Fibroblast of skin of scalp (primary cell): ENCODE measurements around the gene ITGA7.
A peak's percentile ranks its signal among the peaks of the same experiment; 100 is the strongest.

ENCODE experiments used
- DNase-seq: peaks from one replicate; pipeline ENCODE4 v3.0.0-alpha.2; 2013

ITGA7 gene

DNA sequence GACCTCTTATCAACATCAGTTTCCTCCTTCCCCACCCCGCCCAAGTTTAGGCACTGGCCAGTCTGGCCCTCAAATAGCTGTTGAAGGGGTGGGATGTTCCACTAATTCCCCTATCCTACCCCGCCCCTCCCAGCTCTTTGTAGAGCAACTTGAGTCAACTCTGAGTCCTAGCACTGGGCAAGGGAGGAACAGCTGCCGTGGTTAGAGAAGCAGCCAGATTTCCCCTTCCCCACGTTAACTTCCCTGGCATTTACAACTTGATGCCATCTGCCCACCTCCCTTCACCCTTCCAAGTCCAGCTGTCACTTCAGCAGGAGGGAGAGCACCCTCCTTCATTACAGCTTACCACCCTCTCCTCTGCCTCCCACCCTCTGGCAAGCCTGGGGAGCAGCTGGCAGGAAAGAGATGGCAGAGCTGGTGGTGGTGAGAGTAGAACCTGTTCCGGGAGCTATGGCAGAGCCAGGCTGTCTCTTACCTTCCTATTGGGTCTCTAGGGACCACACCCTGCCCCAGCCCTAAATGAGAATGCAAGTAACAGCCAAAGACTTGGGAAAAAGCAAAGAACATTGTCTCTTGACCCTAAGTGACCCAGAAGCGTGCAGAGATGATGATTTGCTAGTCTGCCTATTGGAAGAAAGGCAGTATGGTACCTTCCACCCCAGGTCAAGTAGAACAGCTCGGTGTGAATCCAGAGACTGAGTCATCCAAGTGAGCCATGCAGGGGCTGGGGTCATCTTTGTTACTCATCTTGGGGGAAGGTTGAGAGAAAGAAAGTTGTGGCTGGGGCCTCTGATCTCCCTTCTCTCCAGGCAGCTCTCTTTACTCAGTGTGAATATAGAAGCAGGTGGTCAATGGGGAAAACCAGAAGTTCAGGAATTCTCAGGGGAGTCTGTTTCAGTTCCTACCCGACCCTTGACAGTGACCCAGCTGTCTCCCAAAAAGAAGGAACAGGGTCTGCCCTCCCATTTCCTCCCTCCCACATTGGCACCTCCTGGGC lies 9.6 kb upstream of the ITGA7 start:
- no peak for DNase-seq

DNA sequence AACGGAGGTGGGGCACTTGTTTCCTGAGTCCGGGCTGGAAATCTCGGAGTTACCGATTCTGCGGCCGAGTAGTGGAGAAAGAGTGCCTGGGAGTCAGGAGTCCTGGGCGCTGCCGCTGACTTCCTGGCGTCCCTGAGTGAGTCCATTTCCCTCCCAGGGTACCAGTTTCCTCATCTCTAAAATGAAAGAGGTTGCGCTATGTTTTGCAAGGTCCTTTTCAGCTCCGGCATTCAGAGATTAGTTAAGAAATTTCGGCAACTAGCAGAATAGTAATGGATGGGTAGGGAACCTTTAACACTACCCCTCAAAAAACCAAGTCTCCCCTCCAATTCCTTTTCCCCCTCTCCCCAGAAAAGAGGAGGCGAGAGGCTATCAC lies 8.9 kb upstream of the ITGA7 start:
- DNase-seq: no peak

DNA sequence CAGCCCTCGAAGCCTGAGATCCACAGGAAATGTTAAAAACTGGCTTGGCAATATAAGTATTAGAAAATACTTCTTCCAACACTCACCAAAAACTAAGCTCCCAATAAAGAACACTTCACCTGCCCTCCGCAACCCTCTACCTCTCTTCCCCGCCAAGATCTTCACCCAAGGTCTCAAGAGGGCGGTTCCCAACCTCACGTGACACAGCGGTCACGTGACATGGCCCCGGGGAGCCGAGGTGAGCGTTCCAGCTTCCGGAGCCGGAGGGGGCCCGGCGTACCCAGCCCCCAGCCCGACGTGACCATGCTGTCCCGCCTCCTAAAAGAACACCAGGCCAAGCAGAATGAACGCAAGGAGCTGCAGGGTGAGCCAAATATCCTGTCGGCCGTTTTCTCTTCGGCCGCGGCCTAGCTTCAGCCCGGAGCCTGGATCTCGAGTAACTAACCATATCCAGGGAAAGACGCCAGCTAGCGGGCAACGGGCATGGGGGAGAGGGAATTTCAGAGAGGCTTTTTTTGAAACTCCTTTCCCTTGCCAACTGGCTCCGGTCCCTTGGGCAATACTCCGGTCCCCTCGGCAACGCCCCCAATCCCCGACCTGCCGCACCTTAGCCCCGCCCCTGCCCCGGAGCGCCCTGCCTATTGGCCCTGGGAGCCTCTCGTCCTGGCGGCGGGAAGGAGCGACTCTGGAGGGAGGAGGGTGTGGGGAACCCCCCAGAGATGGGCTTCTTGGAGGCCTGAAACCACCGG lies 8.3 kb upstream of the ITGA7 start, which contains the start of gene BLOC1S1:
BLOC1S1 (plus strand) TSS at position 214 of the 749 bp plus-strand sequence; CDS start at position 220, 6 bp downstream.
- peak; percentile 97 for DNase-seq

DNA sequence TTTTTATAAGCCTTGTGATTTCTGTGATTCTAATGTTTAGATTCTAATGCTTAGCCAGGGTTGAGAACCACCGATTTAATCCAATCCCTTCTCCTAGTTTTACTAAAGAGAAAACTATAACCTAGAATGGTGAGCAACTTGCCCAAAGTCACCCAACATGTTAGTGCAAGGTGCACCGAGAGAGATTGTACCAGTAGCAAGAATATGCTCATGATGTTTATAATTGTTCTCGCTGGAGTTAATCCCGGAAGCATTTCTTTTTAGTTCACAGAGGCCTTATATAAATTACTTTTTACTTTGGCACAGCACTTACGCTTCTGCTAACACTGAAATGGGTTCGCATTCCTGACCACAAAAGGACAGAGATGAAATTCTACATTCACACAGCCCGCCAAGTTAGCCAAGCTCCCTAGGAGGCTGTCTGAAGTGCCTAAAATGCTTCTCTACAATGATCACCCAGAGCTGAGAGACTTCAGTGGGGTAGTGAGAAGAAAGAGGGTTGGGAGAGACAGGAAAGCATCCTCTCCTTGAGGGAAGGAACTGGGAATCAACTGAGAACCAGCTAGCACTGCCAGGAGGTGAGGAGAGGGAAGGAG lies 7.6 kb upstream of the ITGA7 start:
- peak; percentile 60 for DNase-seq

DNA sequence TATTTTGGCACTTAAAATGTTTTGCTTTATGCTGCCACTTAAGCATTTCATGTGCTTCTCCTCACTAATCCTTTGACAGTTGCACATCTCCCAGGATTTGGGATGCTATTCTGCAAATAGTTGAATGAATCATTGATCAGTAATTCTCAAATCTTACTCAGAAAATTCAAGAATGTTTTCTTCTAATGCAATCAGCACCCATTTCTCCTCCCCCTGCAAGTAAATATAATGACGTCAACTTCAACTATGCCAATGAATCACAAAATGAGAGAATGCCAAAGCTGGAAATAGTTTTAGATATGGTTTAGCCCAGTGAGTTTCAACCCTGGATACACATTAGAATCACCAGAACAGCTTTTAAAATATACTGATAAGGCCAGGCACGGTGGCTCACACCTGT lies 6.0 kb upstream of the ITGA7 start:
- DNase-seq: peak; percentile 93

DNA sequence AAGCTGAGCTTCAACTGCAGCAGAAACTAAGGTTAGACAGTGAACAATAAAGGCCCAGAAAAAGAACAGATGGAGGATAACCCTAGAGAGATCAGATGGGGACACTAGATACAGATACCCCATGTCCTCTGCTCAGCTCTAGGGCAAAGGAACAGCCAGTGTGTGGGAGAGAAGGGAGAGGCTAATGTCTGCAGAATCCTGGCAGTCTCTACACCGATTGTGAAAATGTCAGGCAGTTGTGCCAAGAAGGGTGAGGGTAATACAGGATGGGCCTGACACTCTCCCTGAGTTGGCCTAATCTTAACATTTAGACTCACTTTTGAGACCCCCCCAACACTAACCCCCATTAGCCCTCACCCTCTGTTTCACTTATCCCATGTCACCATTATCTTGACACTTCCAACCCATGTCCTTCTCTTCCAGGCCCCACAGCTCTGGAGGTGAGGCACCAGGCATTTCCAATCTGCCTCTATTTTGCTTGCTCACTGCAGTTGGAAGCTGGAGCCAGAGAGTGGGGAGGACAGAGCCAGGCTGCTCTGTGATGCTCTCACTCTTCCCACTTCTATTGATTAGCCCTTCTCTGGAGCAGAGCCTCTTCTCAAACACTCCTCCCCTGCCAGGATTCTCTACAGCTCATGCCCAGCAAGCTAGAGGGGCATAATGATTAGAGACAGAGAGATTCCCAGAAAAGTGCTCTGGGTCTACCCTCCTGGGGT lies 5.2 kb upstream of the ITGA7 start:
- DNase-seq: no peak

DNA sequence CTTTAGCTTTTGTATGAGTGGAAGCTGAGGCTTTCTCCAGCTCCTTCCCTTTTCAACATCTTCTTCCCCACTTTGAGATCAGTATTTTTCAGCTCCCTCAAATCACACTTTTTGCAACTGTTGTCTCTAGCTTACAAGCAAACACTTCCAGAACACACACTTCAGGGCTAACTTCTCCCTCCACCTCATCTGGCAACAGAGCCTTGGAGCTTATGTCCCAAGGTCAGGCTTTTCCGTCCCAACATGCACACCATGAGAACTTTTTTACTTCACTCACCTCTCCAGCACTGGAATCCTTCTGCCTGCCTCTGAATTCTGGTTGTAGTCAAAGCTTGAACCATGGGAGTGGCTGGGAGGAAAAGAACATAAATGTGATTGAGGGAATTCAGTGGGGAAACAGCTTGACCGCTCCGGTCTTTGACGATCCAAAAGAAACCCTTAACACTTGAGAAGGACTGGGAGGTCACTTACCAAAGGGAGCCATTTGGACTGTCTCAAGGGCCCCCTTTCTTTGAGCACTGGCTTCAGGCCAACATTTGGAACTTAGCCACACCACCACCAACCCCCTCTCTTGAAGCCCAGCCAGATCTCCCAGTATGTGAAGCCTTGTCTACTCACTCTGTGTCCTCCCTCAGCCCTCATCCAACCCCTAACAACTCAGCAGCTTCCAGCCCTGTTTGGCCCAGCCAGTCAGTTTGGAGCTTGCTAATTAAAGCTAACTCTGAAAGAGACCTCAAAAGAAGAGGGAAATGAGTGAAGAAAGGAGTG lies 4.3 kb upstream of the ITGA7 start:
- DNase-seq: no peak

DNA sequence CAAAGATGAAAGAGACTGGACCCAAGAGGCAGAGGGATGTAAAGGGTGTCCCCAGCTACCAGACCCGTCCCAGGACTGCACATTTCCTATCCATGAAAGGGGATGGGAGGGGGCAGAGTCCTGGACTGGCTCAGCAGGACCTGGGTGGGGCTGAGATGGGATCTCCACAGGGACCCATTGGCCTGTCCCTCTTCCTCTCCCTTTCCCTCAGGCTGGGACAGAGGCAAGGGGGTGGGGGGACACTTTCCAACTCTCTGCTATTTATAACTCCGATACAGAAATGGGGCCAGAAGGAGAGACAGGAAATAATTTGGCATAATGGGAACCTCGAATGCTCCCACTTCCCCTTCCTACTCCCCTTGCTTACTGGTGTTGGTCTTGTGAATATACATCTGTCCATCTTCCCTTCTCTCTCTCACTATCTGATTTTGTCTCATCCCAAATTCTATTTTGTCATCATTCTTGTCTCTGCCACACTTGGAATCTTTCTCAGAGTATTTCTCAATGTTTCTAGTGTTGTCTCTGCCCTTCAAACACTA lies 1.1 kb upstream of the ITGA7 start:
- no peak for DNase-seq

DNA sequence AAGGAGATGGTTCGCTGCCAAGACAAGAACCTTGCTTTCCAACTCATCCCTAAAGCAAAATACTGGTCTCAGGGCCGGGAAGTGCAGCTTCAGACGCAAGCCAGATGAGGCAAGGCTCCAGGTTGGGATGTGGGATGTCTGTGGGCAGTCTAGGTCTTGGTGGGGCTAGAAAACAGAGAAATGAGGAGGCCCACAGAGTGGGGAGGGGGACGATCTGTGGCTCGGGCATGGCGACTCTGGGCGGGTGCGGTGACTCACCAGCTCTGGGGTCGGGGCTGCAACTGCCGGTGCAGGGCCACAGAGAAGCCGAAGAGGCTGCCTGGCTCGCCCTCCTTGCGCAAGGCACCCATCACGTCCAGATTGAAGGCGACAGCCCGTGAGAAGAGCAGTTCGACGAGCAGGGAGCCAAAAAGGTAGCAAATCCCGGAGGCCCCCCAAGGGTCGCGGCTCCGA lies 459 bp downstream of the ITGA7 start:
- DNase-seq: no peak

DNA sequence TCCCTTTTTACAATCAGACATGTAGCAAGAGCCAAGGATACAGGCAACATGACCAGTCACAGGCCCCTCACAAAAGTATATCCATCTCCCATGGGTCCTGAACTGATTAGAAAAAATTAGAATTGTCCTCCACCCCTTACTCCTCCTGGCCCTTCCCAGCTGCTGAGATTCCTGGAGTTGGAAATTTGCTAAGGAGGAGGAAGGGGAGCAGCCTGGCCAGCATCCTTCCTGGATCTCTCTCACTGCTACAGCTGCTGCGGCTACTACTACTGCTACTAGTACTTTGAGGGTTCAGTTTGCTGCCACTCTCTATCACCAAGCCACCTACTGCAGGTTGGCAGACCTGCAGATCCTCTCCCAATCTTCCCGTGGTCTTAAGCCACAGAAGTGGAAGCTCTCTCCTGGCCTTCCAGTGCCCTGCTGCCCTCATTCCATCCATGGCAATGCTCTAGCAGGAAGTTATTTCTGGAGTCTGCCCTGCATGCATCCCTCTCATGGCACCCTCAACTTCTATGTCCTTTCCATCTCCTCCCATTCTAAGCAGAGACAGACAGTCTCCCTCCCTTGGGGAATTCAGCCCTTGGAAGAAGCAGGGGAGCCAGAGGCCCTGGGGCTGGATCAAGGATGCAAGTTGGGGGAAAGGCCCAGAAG lies 1.0 kb downstream of the ITGA7 start:
- no peak for DNase-seq

DNA sequence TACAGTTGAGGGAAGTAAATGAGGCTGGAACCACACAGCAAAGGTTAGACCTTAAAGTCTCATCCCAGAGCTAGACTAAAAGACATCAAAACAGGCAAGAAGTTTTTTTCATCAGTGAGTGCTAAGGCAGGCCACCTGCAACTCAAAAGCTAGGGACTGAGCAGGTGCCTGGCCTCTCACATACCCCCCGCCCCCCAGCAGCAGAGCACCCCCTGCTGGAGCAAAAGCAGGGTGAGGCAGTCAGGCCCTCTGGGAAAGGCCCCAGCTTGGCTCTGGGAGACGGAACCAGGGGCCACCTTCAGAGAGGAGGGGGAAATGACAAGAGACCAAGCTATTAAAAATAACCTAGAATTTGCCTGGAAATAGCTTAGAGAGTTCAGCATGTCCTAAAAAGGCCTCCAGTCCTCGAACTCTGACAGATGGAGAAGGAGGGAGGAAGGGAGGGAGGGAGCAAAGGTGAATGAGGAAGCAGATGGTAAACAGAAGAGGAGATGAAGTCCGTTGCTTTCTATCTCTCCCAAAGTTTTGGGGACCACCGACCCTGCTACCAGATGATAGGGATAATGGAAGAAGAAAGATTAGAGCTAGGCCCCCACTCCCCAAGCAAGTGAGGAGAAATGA lies 1.8 kb downstream of the ITGA7 start:
- no peak for DNase-seq

DNA sequence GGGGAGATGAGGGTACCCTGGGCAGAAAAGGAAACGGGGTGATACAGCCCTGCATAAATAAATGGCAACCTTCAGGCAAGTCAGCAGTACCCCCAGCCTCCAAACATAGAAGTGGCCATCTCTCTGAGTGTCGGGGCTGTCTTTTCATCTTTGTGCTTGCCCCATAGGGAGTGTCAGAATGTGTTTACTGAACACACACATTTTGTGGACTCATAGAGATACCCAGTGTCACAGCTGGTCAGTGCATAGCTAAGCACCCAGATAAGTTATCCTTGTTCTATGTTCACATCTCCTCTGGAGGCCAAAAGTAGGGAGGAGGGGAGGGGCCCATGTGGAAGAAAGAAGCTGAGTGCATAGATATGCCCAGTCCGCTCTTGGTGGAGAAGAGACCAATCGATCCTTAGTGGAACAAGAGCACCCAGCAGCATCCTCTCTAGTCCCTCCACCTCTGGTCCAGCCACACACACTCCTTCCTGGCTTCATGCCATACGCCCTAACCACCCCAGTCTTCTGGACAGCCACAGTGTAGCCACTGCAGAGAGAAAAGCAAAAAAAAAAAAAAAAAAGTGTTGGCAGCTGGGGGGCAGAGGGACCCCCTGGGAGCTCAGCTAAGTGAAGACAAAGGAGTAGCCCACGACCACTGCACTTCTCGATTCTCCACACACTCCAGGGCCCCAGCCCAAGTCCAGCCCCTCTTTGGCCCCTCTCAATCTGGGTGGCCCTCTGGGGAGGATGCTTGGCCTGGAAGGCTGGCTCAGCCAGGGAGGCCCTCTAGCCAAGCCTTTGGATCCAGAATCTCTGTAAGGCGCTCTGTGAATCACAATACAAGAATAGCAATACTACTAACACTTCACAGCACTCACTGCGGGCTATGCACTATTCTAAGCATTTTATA lies 2.6 kb downstream of the ITGA7 start:
- DNase-seq: no peak

DNA sequence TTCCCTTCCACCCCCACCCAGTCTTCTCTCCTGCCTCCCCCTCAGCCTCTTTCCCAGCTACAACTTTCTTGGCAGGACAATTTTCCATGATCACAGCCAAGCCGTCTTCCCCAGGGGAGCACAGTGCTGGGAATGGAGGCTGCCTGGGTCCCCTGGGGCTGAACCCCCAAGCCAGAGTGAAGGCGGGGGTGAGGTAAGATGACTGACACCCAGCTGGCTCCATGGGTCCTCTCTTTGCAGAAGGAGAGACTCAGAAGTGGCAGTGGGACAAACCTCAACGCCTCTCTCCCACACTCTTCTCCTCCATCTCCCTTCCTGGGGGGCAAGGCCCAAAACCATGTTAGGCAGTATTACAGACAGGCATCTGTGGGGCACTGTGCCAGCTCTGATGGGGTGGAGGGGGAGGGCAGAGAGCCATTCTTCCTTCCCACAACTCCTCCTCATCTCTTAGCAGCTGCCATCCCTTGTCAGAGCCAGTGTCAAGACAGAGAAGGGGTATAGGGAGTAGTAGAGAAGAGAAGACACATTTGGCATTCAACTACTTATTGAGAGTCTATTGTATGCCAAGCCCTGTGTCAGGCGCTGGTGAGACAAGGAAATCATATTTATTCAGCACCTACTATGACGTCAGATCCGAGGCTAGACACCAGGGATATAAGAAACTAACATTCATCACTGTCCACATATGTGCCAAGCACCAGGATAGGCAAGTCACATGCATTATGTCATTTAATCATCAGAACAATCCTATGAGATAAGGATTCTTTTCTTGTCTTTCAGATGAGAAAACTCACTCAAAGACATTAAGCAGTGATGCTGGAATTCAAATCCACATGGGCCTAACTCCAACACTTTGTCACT lies 3.6 kb downstream of the ITGA7 start:
- peak; percentile 53 for DNase-seq

DNA sequence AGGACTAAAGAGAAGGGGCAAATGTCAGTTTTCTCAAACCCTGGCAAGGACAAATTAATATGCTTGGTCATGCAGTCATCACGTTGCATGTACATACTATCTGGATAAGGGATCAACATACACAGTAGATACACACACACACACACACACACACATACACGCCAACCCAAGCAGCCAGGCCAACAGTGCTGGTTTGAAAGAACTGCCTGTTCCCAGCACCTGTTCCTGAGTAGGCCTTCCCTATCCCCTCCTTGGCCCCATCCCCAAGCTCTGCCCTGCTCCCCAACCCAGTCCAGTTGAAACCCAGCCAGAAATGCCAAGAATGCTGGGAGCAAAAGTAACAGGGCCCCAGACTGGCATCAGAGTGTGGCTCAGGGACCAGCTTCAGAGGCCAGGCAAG lies 4.4 kb downstream of the ITGA7 start:
- no peak for DNase-seq

DNA sequence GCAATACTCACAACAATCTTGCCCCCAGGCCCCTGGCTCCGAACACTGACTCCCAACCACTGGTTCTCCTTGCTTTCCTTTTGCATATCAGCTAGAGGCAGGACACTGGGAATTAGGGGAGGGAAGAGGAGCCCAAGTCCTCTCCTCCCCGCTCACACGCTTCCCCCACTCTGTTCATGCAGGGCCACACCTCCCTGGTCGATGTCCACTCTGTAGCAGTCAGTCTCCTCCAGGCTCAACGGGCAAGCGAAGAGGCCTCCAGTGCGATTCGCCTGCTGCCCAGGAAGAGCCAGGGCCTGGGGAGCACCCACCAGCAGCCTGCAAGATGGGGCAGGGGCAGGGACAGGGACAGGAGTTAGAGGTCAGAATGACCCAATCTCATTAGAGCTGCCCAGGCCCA lies 4.8 kb downstream of the ITGA7 start:
- DNase-seq: no peak

DNA sequence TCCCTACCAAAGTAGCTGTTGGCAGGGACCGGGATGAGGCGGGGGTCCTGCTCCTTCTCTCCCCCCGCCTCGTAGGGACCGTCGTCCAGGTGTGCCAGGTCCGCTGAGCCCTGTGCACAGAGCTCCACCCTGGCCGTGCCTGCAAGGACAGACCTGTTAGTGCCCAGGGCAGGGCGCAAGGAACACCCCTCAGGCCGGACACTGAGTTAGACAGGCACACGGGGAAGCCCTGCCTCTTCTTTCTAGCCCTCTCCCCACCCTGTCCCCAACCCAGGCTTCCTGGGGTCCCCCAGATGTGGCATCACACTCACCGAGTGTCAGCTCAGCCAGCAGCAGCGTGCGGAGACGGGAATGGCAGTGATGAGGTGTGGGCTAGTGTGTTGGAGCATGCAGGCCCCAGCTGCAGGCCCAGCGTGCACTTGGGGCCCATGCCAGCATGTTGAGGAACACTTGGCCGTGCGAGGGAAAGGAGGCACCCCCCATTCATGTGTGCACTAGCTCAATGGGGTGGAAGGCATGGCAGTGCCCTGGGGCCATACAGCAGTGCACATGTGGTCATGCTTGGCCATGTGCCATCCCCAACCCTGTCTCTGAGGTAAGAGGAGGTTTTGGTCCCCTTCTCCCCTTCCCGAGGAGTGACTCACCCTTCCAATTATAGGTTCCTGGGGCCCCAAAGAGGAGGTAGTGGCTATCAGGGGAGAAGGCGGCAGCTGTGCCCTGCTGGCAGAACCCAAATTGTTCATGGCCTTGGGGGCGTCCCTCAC lies 7.3 kb downstream of the ITGA7 start:
- DNase-seq: no peak

DNA sequence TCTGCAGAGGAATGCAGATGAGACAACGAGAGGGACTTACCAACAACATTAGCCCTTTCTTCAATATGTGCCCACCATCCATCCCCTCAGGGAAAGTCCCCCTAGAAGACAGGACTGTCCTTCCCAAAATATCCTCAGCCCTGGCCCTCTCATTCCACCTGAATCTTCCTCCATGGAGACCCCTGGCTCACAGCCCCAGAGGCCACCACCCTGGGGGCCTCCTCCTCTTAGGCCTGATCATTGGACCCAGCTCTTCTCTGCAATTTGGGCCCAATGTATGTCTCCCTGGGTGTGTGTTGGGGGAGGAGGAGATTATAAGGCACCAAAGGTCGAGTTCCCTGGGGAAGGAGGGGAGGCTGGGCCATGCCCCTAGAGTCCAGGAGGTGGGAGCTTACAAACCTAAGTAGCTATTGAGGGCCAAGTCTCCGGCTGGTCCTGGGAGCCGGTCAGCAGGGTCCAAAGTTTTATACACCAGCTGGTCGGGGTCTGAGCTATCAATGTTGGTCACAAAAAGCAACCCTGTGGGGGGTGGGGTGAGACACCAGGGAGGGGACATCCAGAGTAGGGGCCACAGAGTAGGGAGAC lies 8.1 kb downstream of the ITGA7 start:
- no peak for DNase-seq
